CD4-positive, alpha-beta T cell treated with Interleukin-21 for 1 hour (primary cell): ENCODE measurements around the gene KAZALD1.
A peak's percentile ranks its signal among the peaks of the same experiment; 100 is the strongest.

ENCODE experiments used
- DNase-seq: peaks from one replicate; pipeline ENCODE4 v3.0.0-alpha.2; 2020

The KAZALD1 gene

GRCh38 chr10:101067356-101068083 lies 5.7 kb downstream of the KAZALD1 start:
- peak; percentile 82 for DNase-seq

- DNase-seq, result no peak
Observed at GRCh38 chr10:101069441-101069840, 7.7 kb downstream of the KAZALD1 start.

GRCh38 chr10:101070098-101070497 lies 8.3 kb downstream of the KAZALD1 start:
- no peak for DNase-seq

- peak; percentile 32 for DNase-seq
Observed at GRCh38 chr10:101071267-101071884, 9.6 kb downstream of the KAZALD1 start.

- no peak for DNase-seq
Observed at GRCh38 chr10:101071885-101072433, 10.2 kb downstream of the KAZALD1 start.

- DNase-seq, result no peak
Observed at GRCh38 chr10:101072923-101073322, 11.1 kb downstream of the KAZALD1 start.

- no peak for DNase-seq
Observed at GRCh38 chr10:101073631-101074030, 11.8 kb downstream of the KAZALD1 start.

GRCh38 chr10:101075775-101076174 lies 14.0 kb downstream of the KAZALD1 start:
- no peak for DNase-seq

- no peak for DNase-seq
Observed at GRCh38 chr10:101076630-101077029, 14.8 kb downstream of the KAZALD1 start.

GRCh38 chr10:101079874-101080273 lies 18.1 kb downstream of the KAZALD1 start:
- no peak for DNase-seq

- DNase-seq, result no peak
Observed at GRCh38 chr10:101080933-101081931, 19.4 kb downstream of the KAZALD1 start.

- no peak for DNase-seq
Observed at GRCh38 chr10:101085846-101086245, 24.1 kb downstream of the KAZALD1 start.

GRCh38 chr10:101087376-101087775 lies 25.6 kb downstream of the KAZALD1 start:
- DNase-seq, result no peak

GRCh38 chr10:101087965-101088364 lies 26.2 kb downstream of the KAZALD1 start:
- no peak for DNase-seq

- DNase-seq, result no peak
Observed at GRCh38 chr10:101089520-101090299, 27.9 kb downstream of the KAZALD1 start.

GRCh38 chr10:101090597-101090996 lies 28.8 kb downstream of the KAZALD1 start:
- no peak for DNase-seq

- no peak for DNase-seq
Observed at GRCh38 chr10:101091546-101092290, 29.9 kb downstream of the KAZALD1 start.

- DNase-seq, result no peak
Observed at GRCh38 chr10:101092881-101093354, 31.1 kb downstream of the KAZALD1 start.

- no peak for DNase-seq
Observed at GRCh38 chr10:101094121-101094879, 32.5 kb downstream of the KAZALD1 start.

GRCh38 chr10:101095004-101095403 lies 33.2 kb downstream of the KAZALD1 start:
- no peak for DNase-seq
